Smooth muscle cell (in vitro differentiated cells): ENCODE measurements around the gene RIMS3. TPM values are rescaled to one million over a fixed set of nuclear protein-coding genes. Genes with fewer than 3 reads are reported as not detected.

Experiments
- DNase-seq: peaks from one replicate; lab custom pipeline; 2025; ENCODE audit not compliant: unreplicated experiment; lab: John Stamatoyannopoulos, UW
- H2AFZ ChIP-seq: fragments of 200-600 bp; sonication (generic); 2 replicates; pipeline ENCODE4 v1.6.0; 2016; ENCODE audit warnings: antibody characterized with exemption, low read depth, mild to moderate bottlenecking
- H3F3A ChIP-seq: fragments of 200-600 bp; sonication (generic); 2 replicates; pipeline ENCODE4 v1.6.0; 2017; ENCODE audit warnings: antibody characterized with exemption, low read depth
- H3K27ac ChIP-seq: fragments of 200-600 bp; sonication (generic); 2 replicates; pipeline ENCODE4 v1.5.1; 2016; ENCODE audit warnings: low read depth, mild to moderate bottlenecking
- H3K27me3 ChIP-seq: fragments of 200-600 bp; sonication (generic); 2 replicates; pipeline ENCODE4 v1.6.1; 2016; ENCODE audit warnings: low read depth, mild to moderate bottlenecking
- H3K36me3 ChIP-seq: fragments of 200-600 bp; sonication (generic); 2 replicates; pipeline ENCODE4 v1.5.1; 2016; ENCODE audit warnings: low read depth
- H3K4me1 ChIP-seq: fragments of 200-600 bp; sonication (generic); 2 replicates; pipeline ENCODE4 v1.5.1; 2016; ENCODE audit warnings: low read depth
- H3K4me2 ChIP-seq: fragments of 200-600 bp; sonication (generic); 2 replicates; pipeline ENCODE4 v1.6.0; 2016; ENCODE audit warnings: mild to moderate bottlenecking
- H3K4me3 ChIP-seq: fragments of 200-600 bp; sonication (generic); 2 replicates; pipeline ENCODE4 v1.5.1; 2016; ENCODE audit warnings: mild to moderate bottlenecking
- H3K79me2 ChIP-seq: fragments of 200-600 bp; sonication (generic); 2 replicates; pipeline ENCODE4 v1.6.0; 2016; ENCODE audit warnings: low read depth, mild to moderate bottlenecking
- H3K9ac ChIP-seq: fragments of 200-600 bp; sonication (generic); 2 replicates; pipeline ENCODE4 v1.6.0; 2016; ENCODE audit warnings: low read depth
- H3K9me3 ChIP-seq: fragments of 200-600 bp; sonication (generic); replicated peaks from 2 replicates; pipeline ENCODE4 v1.5.1; 2016; ENCODE audit warnings: low read depth
- H4K20me1 ChIP-seq: fragments of 200-600 bp; sonication (generic); 2 replicates; pipeline ENCODE4 v1.6.0; 2016; ENCODE audit warnings: low read depth
- CTCF ChIP-seq: fragments of 200-600 bp; sonication (generic); IDR thresholded peaks from 2 replicates; pipeline ENCODE4 v1.5.1; 2017; ENCODE audit warnings: borderline replicate concordance, mild to moderate bottlenecking, antibody characterized with exemption; ENCODE audit not compliant: insufficient read depth, poor library complexity, severe bottlenecking
- WGBS: methylation state at CpG from one replicate; pipeline ENCODE4 v1.1.7; 2016; ENCODE audit warnings: low lambda C conversion rate; 5-methylcytosine and 5-hydroxymethylcytosine counted together
- polyA plus RNA-seq: library from polyadenylated mRNA; unstranded; fragments of >200 nt; fragmentation: Nextera tagmentation; extraction: Ambion mirVana; gene quantifications from 2 replicates; pipeline ENCODE4 v1.2.1, GENCODE V29; 2016
- total RNA-seq: library from RNA; depleted of rRNA; stranded (reverse); fragments of >200 nt; gene quantifications from 2 replicates; pipeline ENCODE4 v1.2.3, GENCODE V29; 2014

RIMS3 gene
- total and polyA plus RNA-seq, 2 experiments from 2014 or later = 0.33 to 2.6 TPM

GRCh38 chr1:40625076-40625475 is 40.4 kb downstream of the RIMS3 start:
- no peak for TF ChIP-seq CTCF
- Histone ChIP-seq H4K20me1 (no peaks in the 10 kb centered on the region), H3K4me2 (no peak overlapping the region), H3K9me3 (no peaks in the 10 kb centered on the region), H3K4me3 (no peak overlapping the region), H3K4me1 (no peaks in the 10 kb centered on the region), H3F3A (no peaks in the 10 kb centered on the region), H3K79me2 (no peaks in the 10 kb centered on the region), H3K36me3 (no peaks in the 10 kb centered on the region), H2AFZ (no peak overlapping the region), H3K27me3 (no peaks in the 10 kb centered on the region), H3K9ac (no peak overlapping the region), H3K27ac (no peak overlapping the region)
- no peak for DNase-seq
- 86% methylated on average over 4 of the region's 4 CpGs for WGBS

DNA sequence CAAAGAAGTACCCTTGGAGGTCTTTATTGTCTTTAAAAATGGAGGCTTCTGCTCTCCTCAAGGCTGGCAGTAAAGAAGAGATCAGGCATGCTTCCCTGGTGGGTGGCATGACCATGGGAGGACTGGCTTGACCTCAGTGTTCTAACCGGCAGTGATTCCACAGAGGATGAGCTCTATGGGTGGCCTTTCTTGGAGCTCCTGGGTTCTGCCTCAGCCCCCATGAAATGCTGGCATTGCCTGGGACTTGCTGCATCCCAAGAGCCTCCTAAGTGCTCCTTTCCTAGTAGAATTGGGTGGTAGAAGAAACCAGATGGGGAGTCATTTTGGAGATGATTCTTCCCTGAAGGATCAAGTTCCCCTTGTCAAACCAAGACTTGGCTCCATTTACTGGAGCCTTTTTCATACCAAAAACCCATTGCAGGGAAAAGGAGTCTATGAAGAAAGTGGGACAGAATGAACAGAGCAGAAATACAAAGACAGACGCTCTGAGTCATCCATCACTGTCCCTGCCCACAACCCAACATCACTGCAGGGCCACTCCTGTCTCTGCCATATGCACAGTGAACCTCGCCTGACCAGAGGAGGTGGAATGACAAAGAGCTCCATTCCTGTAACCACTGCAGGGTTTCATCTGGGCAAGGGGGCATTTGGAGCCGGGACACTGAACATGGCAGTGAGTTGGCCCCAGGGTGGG is 42.4 kb downstream of the RIMS3 start:
- H3K4me1 ChIP-seq = no peaks in the 10 kb centered on the region
- no peak overlapping the region for H3K9ac ChIP-seq
- H3K79me2 ChIP-seq = no peaks in the 10 kb centered on the region
- no peaks in the 10 kb centered on the region for H4K20me1 ChIP-seq
- H3K27ac ChIP-seq = no peak overlapping the region
- no peaks in the 10 kb centered on the region for H3F3A ChIP-seq
- no peak for TF ChIP-seq CTCF
- 81% methylated on average over 4 of the region's 4 CpGs for WGBS
- no peak overlapping the region for H3K4me3 ChIP-seq
- no peak for DNase-seq
- H3K4me2 ChIP-seq = no peak overlapping the region
- H3K9me3 ChIP-seq = no peaks in the 10 kb centered on the region
- H2AFZ ChIP-seq = no peak overlapping the region
- no peaks in the 10 kb centered on the region for H3K36me3 ChIP-seq
- H3K27me3 ChIP-seq = no peaks in the 10 kb centered on the region

DNA sequence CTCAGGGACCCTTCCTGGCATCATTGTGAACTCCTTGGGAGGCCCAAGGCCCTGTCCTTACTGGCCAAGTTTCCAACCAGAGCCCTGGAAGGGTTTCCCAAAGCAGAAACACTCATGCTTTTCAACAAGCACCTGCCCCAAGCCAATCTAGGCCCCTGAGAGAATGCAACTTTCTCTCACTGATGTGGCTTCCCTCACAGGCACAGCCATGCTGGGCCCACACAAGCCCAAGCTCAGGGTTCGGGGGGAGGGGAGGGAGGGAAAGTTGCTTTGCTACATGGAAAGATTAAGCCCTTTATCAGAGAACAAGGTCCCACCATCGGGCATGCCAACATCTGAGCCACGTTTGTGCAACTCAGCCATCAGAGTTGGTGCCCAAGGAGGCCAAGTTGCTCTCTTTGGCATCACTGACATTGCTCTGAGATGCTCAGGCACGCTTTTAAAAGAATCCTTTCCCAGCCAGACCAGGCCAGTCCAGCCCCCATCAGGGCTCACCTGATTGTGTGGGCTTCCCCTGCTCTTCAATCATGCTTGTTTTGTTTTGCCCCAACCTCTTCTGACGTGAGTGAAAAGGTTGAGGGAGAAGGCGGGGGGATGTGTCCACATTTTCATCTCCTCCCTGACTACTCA is 43.5 kb downstream of the RIMS3 start:
- H3K4me1 ChIP-seq = no peaks in the 10 kb centered on the region
- no peak overlapping the region for H3K4me3 ChIP-seq
- DNase-seq = no peak
- H3F3A ChIP-seq = no peaks in the 10 kb centered on the region
- H3K36me3 ChIP-seq = no peaks in the 10 kb centered on the region
- no peak overlapping the region for H3K9ac ChIP-seq
- no peak overlapping the region for H3K27ac ChIP-seq
- no peaks in the 10 kb centered on the region for H4K20me1 ChIP-seq
- WGBS = 82% methylated on average over 6 of the region's 6 CpGs
- TF ChIP-seq CTCF = no peak
- H3K79me2 ChIP-seq = no peaks in the 10 kb centered on the region
- H2AFZ ChIP-seq = no peak overlapping the region
- no peak overlapping the region for H3K4me2 ChIP-seq
- H3K9me3 ChIP-seq = no peaks in the 10 kb centered on the region
- H3K27me3 ChIP-seq = no peaks in the 10 kb centered on the region

DNA sequence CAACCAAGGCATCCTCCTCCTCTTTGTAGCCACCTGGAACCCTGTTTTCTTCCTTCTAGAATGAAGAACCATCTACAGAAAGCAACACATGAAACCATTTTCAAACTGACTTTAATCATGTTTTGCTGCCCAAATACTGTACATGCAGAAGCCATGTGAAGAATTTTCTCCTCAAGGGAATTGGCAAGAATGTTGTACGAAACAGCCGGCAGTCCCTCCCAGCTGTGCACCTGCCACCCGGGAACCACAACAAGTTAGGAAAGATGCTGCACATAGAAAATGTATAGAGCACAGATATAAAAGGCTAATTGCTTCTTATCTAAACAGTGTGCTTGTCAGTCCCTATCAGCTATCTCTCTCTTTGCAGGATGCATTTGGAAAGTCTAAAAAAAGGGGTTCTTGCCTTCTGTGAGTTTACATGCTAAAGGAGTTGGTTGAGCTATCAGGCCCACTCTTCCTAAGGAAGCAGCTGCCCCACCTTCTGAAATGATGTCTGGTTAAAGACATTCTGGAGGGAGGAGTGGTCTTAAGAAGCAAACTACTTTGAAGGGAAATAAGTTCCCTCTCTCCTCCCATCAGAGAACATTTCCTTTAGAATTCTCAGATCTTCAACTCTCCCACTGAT is 44.8 kb downstream of the RIMS3 start:
- no peak overlapping the region for H2AFZ ChIP-seq
- H3K36me3 ChIP-seq = no peaks in the 10 kb centered on the region
- WGBS = 96% methylated on average over 3 of the region's 3 CpGs
- no peak overlapping the region for H3K4me2 ChIP-seq
- H3F3A ChIP-seq = no peaks in the 10 kb centered on the region
- H3K9ac ChIP-seq = no peak overlapping the region
- no peaks in the 10 kb centered on the region for H4K20me1 ChIP-seq
- no peak for TF ChIP-seq CTCF
- no peak overlapping the region for H3K27ac ChIP-seq
- DNase-seq = no peak
- no peak overlapping the region for H3K4me3 ChIP-seq
- H3K27me3 ChIP-seq = no peaks in the 10 kb centered on the region
- H3K9me3 ChIP-seq = no peaks in the 10 kb centered on the region
- no peaks in the 10 kb centered on the region for H3K4me1 ChIP-seq
- no peaks in the 10 kb centered on the region for H3K79me2 ChIP-seq
